Measurements from ENCODE around the gene C12orf57.

Gene C12orf57

GRCh38 chr12:6909421-6910145, 34.2 kb upstream of the C12orf57 start:
- H3K27ac ChIP-seq (ENCODE audit: low read depth, low read length): no peak overlapping the region
- no peaks in the 10 kb centered on the region for H3K27me3 ChIP-seq (ENCODE audit: insufficient read depth, low read length)
- no peak overlapping the region for H3K4me3 ChIP-seq (ENCODE audit: low read length)
- H3K9ac ChIP-seq (ENCODE audit: low read depth, low read length): no peak overlapping the region
- whole genome bisulfite sequencing: 99% methylated on average over 4 of the region's 4 CpGs
- no peaks in the 10 kb centered on the region for H3K36me3 ChIP-seq (ENCODE audit: insufficient read depth, low read length)
- H3K4me1 ChIP-seq (ENCODE audit: insufficient read depth, low read length): peaks cover 17% of the 10 kb centered on the region
- H3K9me3 ChIP-seq (ENCODE audit: insufficient read depth, low read depth, low read length): no peaks in the 10 kb centered on the region

GRCh38 chr12:6912164-6912935, 31.5 kb upstream of the C12orf57 start:
- peaks cover 15% of the 10 kb centered on the region for H3K36me3 ChIP-seq (ENCODE audit: insufficient read depth, low read length)
- H3K9me3 ChIP-seq (ENCODE audit: insufficient read depth, low read depth, low read length): no peaks in the 10 kb centered on the region
- no peaks in the 10 kb centered on the region for H3K27me3 ChIP-seq (ENCODE audit: insufficient read depth, low read length)
- H3K27ac ChIP-seq (ENCODE audit: low read depth, low read length): no peak overlapping the region
- 93% methylated on average over 15 of the region's 15 CpGs for WGBS
- H3K4me1 ChIP-seq (ENCODE audit: insufficient read depth, low read length): peaks cover 14% of the 10 kb centered on the region; the same call in 1 of the 2 replicates
- no peak overlapping the region for H3K4me3 ChIP-seq (ENCODE audit: low read length)
- no peak overlapping the region for H3K9ac ChIP-seq (ENCODE audit: low read depth, low read length)

GRCh38 chr12:6914246-6914946, 29.4 kb upstream of the C12orf57 start, which contains the start of gene ENO2:
TSS of gene ENO2 (plus strand) at chr12:6914580. CDS start at chr12:6915833, 1,253 bp downstream.
- no peak within 1 kb of the TSS for H3K27ac ChIP-seq (ENCODE audit: low read depth, low read length)
- H3K4me3 ChIP-seq (ENCODE audit: low read length): peak within 1 kb of the TSS; percentile 92
- peaks cover 28% of the 10 kb centered on the region for H3K36me3 ChIP-seq (ENCODE audit: insufficient read depth, low read length)
- peak within 1 kb of the TSS; percentile 77 for H3K9ac ChIP-seq (ENCODE audit: low read depth, low read length)
- H3K4me1 ChIP-seq (ENCODE audit: insufficient read depth, low read length): peaks cover 14% of the 10 kb centered on the region; the same call in 1 of the 2 replicates
- H3K27me3 ChIP-seq (ENCODE audit: insufficient read depth, low read length): no peaks in the 10 kb centered on the region
- 2% methylated on average over 68 of the region's 68 CpGs for WGBS
- no peaks in the 10 kb centered on the region for H3K9me3 ChIP-seq (ENCODE audit: insufficient read depth, low read depth, low read length)

GRCh38 chr12:6914947-6915788, 28.7 kb upstream of the C12orf57 start:
- no peak overlapping the region for H3K27ac ChIP-seq (ENCODE audit: low read depth, low read length)

GRCh38 chr12:6915789-6916285, 28.0 kb upstream of the C12orf57 start:
- H3K27ac ChIP-seq (ENCODE audit: low read depth, low read length): no peak overlapping the region
- H3K36me3 ChIP-seq (ENCODE audit: insufficient read depth, low read length): peaks cover 36% of the 10 kb centered on the region
- H3K4me3 ChIP-seq (ENCODE audit: low read length): peak overlapping the region; percentile 40

More at GRCh38 chr12:6914947-6915788, 28.7 kb upstream of the C12orf57 start:
- no peaks in the 10 kb centered on the region for H3K27me3 ChIP-seq (ENCODE audit: insufficient read depth, low read length)
- peak overlapping the region; percentile 92 for H3K4me3 ChIP-seq (ENCODE audit: low read length)
- H3K9ac ChIP-seq (ENCODE audit: low read depth, low read length): peak overlapping the region; percentile 77
- H3K36me3 ChIP-seq (ENCODE audit: insufficient read depth, low read length): peaks cover 35% of the 10 kb centered on the region
- H3K4me1 ChIP-seq (ENCODE audit: insufficient read depth, low read length): peaks cover 14% of the 10 kb centered on the region; the same call in 1 of the 2 replicates
- 3% methylated on average over 27 of the region's 29 CpGs for WGBS
- H3K9me3 ChIP-seq (ENCODE audit: insufficient read depth, low read depth, low read length): no peaks in the 10 kb centered on the region

GRCh38 chr12:6916426-6917200, 27.2 kb upstream of the C12orf57 start:
- Histone ChIP-seq H3K27ac (ENCODE audit: low read depth, low read length) (no peak overlapping the region), H3K4me1 (ENCODE audit: insufficient read depth, low read length) (peaks cover 14% of the 10 kb centered on the region; the same call in 1 of the 2 replicates), H3K4me3 (ENCODE audit: low read length) (no peak overlapping the region), H3K27me3 (ENCODE audit: insufficient read depth, low read length) (no peaks in the 10 kb centered on the region), H3K9ac (ENCODE audit: low read depth, low read length) (no peak overlapping the region), H3K9me3 (ENCODE audit: insufficient read depth, low read depth, low read length) (no peaks in the 10 kb centered on the region), H3K36me3 (ENCODE audit: insufficient read depth, low read length) (peaks cover 44% of the 10 kb centered on the region)
- 88% methylated on average over 11 of the region's 11 CpGs for WGBS

More at GRCh38 chr12:6915789-6916285, 28.0 kb upstream of the C12orf57 start:
- 79% methylated on average over 14 of the region's 14 CpGs for WGBS
- H3K9me3 ChIP-seq (ENCODE audit: insufficient read depth, low read depth, low read length): no peaks in the 10 kb centered on the region
- no peaks in the 10 kb centered on the region for H3K27me3 ChIP-seq (ENCODE audit: insufficient read depth, low read length)
- H3K9ac ChIP-seq (ENCODE audit: low read depth, low read length): no peak overlapping the region
- peaks cover 14% of the 10 kb centered on the region; the same call in 1 of the 2 replicates for H3K4me1 ChIP-seq (ENCODE audit: insufficient read depth, low read length)

- Histone ChIP-seq H3K27me3 (ENCODE audit: insufficient read depth, low read length) (no peaks in the 10 kb centered on the region), H3K36me3 (ENCODE audit: insufficient read depth, low read length) (peaks cover 54% of the 10 kb centered on the region)
- WGBS: 77% methylated on average over 14 of the region's 14 CpGs
Measured at GRCh38 chr12:6917491-6918231, 26.2 kb upstream of the C12orf57 start.

GRCh38 chr12:6919588-6919987, 24.2 kb upstream of the C12orf57 start:
- Histone ChIP-seq H3K27me3 (ENCODE audit: insufficient read depth, low read length) (no peaks in the 10 kb centered on the region), H3K9me3 (ENCODE audit: insufficient read depth, low read depth, low read length) (no peaks in the 10 kb centered on the region), H3K4me1 (ENCODE audit: insufficient read depth, low read length) (peaks cover 6% of the 10 kb centered on the region), H3K9ac (ENCODE audit: low read depth, low read length) (no peak overlapping the region), H3K36me3 (ENCODE audit: insufficient read depth, low read length) (peaks cover 64% of the 10 kb centered on the region), H3K27ac (ENCODE audit: low read depth, low read length) (no peak overlapping the region), H3K4me3 (ENCODE audit: low read length) (no peak overlapping the region)
- WGBS: 80% methylated on average over 7 of the region's 7 CpGs

More at GRCh38 chr12:6917491-6918231, 26.2 kb upstream of the C12orf57 start:
- Histone ChIP-seq H3K27ac (ENCODE audit: low read depth, low read length) (no peak overlapping the region), H3K9me3 (ENCODE audit: insufficient read depth, low read depth, low read length) (no peaks in the 10 kb centered on the region), H3K4me1 (ENCODE audit: insufficient read depth, low read length) (peaks cover 14% of the 10 kb centered on the region; the same call in 1 of the 2 replicates), H3K4me3 (ENCODE audit: low read length) (no peak overlapping the region), H3K9ac (ENCODE audit: low read depth, low read length) (no peak overlapping the region)

GRCh38 chr12:6921539-6921938, 22.3 kb upstream of the C12orf57 start:
- no peaks in the 10 kb centered on the region for H3K9me3 ChIP-seq (ENCODE audit: insufficient read depth, low read depth, low read length)
- H3K27ac ChIP-seq (ENCODE audit: low read depth, low read length): no peak overlapping the region
- H3K4me1 ChIP-seq (ENCODE audit: insufficient read depth, low read length): peaks cover 20% of the 10 kb centered on the region
- H3K27me3 ChIP-seq (ENCODE audit: insufficient read depth, low read length): no peaks in the 10 kb centered on the region
- H3K4me3 ChIP-seq (ENCODE audit: low read length): no peak overlapping the region
- peaks cover 57% of the 10 kb centered on the region for H3K36me3 ChIP-seq (ENCODE audit: insufficient read depth, low read length)
- 92% methylated on average over 7 of the region's 7 CpGs for WGBS
- no peak overlapping the region for H3K9ac ChIP-seq (ENCODE audit: low read depth, low read length)
